GM19328 (cell line): ENCODE measurements around the gene SV2C.
"Not testable (repeated sequence)": the region's sequence is repeated elsewhere in the genome, so short reads cannot be mapped to it uniquely, and the experiment has no call there.

Source experiments
- ATAC-seq: cut with Tn5 transposase; IDR thresholded peaks from one replicate; pipeline ENCODE4 v1.9.1; 2021; ENCODE audit warnings: mild to moderate bottlenecking, moderate library complexity; ENCODE audit not compliant: unreplicated experiment

Gene SV2C, protein sequence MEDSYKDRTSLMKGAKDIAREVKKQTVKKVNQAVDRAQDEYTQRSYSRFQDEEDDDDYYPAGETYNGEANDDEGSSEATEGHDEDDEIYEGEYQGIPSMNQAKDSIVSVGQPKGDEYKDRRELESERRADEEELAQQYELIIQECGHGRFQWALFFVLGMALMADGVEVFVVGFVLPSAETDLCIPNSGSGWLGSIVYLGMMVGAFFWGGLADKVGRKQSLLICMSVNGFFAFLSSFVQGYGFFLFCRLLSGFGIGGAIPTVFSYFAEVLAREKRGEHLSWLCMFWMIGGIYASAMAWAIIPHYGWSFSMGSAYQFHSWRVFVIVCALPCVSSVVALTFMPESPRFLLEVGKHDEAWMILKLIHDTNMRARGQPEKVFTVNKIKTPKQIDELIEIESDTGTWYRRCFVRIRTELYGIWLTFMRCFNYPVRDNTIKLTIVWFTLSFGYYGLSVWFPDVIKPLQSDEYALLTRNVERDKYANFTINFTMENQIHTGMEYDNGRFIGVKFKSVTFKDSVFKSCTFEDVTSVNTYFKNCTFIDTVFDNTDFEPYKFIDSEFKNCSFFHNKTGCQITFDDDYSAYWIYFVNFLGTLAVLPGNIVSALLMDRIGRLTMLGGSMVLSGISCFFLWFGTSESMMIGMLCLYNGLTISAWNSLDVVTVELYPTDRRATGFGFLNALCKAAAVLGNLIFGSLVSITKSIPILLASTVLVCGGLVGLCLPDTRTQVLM

DNA sequence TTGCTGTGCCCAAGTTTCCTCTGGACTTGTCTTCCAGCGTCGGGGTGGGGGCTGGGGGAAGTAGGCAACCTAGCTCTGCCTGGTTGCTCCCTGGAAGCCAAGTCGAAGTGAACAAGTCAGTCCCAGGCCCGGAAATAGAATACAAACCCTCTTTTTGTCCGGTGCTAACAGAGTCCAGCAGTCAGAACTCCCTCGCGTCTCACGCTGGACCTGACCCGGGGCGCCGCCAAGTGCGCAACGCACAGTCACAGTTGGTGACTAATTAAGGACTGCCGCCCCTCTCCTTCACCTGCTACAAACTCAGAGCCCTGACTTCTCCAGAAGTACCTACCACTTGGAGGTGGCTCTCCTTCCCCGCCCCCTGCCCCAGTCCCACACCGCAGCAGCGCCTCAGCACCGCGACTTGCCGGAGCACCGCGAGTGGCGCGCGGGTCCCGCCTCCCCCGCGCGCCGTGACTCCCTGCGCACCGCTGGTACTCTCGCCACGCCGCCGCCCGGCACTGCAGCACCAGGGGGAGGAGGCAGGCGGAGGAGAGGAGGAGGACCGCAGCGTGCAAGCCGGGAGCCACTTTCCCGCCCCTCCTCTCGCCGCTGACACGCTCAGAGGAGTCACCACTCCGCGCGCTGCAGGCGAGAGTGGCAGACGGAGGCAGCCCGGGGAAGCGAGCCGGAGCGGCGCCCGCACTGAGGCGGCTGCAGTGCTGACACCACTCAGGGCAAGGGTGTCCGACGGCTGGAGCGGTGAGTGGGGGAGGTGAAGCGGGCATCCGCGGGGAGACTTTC is at the start of gene SV2C:
Gene SV2C, plus strand, starts transcription at position 612 of the 783 bp plus-strand sequence. CDS start 48,368 bp downstream, outside the sequence.
- no peak for ATAC-seq

GRCh38 chr5:76037736-76038151 is 45.4 kb upstream of the SV2C start:
- not testable (repeated sequence) for ATAC-seq

DNA sequence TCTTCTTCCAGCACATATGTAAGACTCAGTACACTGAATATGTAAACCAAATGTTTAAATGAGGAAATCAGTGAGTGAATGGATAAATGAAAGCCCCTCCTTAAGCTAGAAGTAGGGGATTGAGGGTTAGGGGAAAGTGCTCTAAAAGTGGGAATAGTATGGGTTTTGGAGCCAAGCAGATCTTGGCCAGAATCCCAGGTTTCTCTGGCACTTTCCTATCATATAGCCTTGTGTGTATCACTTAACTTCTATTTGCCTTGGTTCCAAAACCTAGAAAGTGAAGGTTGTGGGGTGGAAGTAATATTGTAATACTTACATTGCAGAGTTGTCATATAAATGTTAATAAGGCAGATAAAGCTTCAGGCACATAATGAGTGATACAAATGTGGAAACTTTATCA is 45.0 kb upstream of the SV2C start:
- ATAC-seq = no peak

GRCh38 chr5:76040806-76041205 is 42.4 kb upstream of the SV2C start:
- ATAC-seq = no peak

DNA sequence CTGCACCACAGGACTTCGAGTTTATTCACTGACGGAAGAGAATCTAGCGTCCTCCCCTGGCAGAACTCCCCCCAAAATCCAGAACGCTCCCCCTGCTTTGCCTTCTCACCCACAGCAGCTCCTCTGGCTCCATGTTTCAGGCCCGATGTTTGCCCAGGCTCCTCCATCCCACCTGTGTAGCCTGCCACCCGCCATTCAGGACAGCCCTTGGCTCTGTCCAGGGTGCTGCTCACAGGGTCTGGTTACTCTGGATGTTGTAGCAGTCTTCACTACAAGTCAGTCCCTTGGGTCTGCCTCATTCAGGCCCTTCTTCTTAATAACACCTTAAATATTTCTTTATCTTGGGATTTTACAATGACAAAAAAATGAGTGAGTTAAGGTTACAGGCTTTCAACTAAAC is 41.3 kb upstream of the SV2C start:
- no peak for ATAC-seq

DNA sequence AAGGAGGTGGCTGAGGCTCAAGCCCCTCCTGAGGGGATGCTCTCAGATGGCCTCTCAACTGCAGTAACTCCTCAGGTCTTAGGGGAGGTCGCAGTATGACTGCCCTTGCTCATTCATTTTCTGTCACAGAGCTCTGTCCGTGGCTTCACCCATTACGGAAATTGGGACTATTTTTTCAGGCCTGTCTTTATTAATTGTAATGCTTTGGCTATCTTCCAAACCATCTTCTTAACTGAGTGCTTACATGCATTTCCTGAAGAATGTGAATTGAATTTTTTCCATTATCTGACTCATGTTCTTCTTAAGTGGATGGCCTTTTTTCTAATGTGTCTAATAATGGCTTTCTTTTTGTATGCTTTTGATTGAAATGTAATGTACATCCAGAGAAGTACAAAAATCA is 36.4 kb upstream of the SV2C start:
- no peak for ATAC-seq

- no peak for ATAC-seq
Observed at GRCh38 chr5:76050134-76050533, 33.0 kb upstream of the SV2C start.

GRCh38 chr5:76062502-76063041 is 20.6 kb upstream of the SV2C start:
- ATAC-seq = no peak

- ATAC-seq = no peak
Observed at GRCh38 chr5:76065258-76065657, 17.9 kb upstream of the SV2C start.

DNA sequence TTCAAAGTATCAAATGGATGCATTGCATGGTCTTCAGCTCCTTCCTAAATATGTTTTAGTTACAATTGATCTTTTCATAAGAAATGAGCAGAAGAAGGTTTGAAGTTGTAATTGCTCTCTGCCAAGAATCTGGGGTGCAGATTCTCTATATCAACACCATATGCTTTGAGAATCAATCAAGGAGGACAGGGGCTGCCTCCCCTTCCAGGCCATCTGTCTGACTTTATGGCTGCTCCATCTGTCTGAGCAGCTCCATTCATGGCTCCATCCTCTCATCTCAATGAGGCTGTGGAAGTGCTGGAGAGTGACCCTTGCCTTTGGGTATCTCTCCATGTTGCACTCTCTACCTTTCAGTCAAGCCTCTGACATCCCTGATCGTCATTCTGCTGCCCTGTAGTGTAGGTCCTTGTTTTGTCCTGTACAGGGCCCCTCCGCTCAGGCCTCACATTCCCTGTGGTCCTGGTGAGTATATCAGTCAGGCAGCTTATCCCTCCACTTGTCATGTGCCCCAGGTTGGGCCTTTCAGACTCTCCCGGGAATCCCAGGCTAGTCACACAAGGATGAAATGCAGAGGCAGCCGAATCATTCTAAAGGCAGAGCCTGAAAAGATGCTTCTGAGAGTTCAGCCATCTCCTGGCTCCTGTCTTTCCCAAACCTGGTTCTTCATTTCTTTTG is 14.0 kb upstream of the SV2C start:
- no peak for ATAC-seq

DNA sequence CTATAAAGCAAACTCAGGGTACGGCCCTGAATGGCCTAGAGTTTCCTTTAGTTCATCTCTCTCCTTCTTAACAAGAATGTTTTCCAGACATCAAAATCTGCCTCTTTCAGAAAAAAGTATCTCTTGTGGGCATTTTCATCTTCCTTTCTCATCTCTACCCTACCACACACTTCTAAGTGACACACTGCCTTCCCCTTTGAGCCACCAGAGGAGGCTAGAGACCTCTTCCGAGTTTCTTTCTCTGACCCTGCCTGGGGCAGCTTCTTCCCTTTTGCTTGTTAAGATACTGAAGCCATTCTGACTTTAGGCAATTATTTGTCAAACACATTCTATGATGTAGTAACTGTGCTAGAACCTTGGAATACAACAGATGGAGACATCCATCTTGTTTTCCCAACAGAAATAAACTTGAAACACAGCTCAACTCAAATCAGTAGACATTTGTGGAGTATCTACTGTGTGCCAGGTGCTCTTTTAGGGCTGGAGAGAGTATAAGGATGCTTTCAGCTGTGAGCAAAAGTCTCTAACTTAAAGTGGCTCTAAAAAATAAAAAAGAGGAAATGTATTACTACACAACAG is 8.6 kb upstream of the SV2C start:
- ATAC-seq = no peak

DNA sequence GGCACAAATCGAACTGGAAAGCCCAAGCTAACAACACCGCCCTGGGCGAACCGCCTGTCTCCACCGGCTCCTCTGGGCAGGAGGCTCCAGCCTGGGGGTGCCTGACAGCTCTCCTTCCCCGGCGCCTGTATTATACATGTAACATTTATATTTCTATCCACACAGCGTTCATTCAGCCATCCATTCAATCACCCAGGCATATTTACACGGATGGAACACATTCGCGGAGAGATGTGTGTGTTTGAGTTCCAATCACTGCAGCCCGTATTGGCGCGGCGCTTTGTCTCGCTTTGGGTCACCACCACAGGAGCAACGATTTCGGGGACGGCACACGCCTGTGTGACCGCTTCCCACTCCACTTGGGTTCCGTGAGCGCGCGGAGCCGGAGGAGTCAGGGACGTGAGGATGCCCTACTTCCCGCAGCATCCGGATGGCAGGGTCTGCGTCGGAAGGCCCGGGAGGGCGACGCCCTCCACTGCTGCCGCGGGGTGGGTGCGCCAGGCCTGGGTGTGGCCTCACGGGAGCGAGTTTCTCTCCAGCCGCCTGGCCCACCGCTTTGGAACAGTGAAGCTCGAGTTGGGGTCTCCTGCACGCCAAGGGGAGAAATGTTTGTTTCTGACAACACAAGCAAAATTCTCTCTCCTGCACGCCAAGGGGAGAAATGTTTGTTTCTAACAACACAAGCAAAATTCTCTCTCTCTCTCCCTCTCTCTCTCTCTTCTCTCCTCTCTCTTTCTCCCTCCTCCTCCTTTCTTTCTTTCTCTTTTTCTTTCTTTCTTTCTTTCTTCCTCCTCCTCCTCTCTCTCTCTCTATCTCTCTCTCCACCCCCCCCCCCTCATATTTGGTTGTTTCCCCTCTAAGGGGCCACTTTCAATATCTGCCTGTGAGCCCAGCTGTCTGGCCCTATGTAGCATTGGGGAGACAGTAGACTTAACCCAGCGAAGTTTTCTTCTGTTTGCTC is 1.1 kb upstream of the SV2C start:
- no peak for ATAC-seq

GRCh38 chr5:76083555-76084495 is 642 bp downstream of the SV2C start:
- ATAC-seq = no peak

GRCh38 chr5:76084496-76085242 is 1.5 kb downstream of the SV2C start:
- ATAC-seq = no peak

GRCh38 chr5:76085243-76085579 is 2.0 kb downstream of the SV2C start:
- ATAC-seq = no peak

- no peak for ATAC-seq
Observed at GRCh38 chr5:76086095-76086494, 2.9 kb downstream of the SV2C start.

GRCh38 chr5:76089156-76089555 is 6.0 kb downstream of the SV2C start:
- ATAC-seq = not testable (repeated sequence)
